Activated CD8-positive, alpha-beta T cell treated with anti-CD3 and anti-CD28 coated beads for 36 hours (primary cell): ENCODE measurements around the gene MYLK4. TPM values are rescaled to one million over a fixed set of nuclear protein-coding genes. Genes with fewer than 3 reads are reported as not detected.

Experiments
- ATAC-seq: fragments of 200-7000 bp; cut with Tn5 transposase; one replicate; pipeline ENCODE4 v1.10.0; 2021; ENCODE audit warnings: mild to moderate bottlenecking, moderate library complexity
- CTCF ChIA-PET: fragments of 350-600 bp; sonication (Branson Sonifier 250); formaldehyde crosslinking; loops from one replicate; lab custom pipeline; 2021; ENCODE audit warnings: antibody characterized with exemption; lab: Charles Lee
- POLR2A ChIA-PET: fragments of 350-600 bp; sonication (Branson Sonifier 250); formaldehyde crosslinking; loops from one replicate; lab custom pipeline; 2021; ENCODE audit warnings: antibody characterized with exemption; lab: Charles Lee
- DNase-seq: peaks from one replicate; pipeline ENCODE4 v3.0.0-alpha.2; 2020
- H3K27ac Mint-ChIP-seq: one replicate; pipeline ENCODE4 v1.8.0; 2021; ENCODE audit warnings: mild to moderate bottlenecking, mixed read lengths
- H3K27me3 Mint-ChIP-seq: one replicate; pipeline ENCODE4 v1.8.0; 2021; ENCODE audit warnings: mixed read lengths
- H3K36me3 Mint-ChIP-seq: one replicate; pipeline ENCODE4 v1.8.0; 2021; ENCODE audit warnings: low read depth, mixed read lengths
- H3K4me1 Mint-ChIP-seq: one replicate; pipeline ENCODE4 v1.8.0; 2021; ENCODE audit warnings: low read depth, mixed read lengths
- H3K4me3 Mint-ChIP-seq: one replicate; pipeline ENCODE4 v1.8.0; 2021; ENCODE audit warnings: mild to moderate bottlenecking, moderate library complexity, mixed read lengths
- H3K9me3 Mint-ChIP-seq: one replicate; pipeline ENCODE4 v1.8.0; 2021; ENCODE audit warnings: mixed read lengths
- CTCF ChIP-seq: fragments of 200-600 bp; IDR thresholded peaks from one replicate; pipeline ENCODE4 v1.8.0; 2022; ENCODE audit warnings: antibody characterized with exemption, mild to moderate bottlenecking
- intact Hi-C: fragments of 100-400 bp; cut with micrococcal nuclease; formaldehyde crosslinking; loops from one replicate; pipeline ENCODE4 v1.10.0; 2022
- total RNA-seq, 2 experiments: library from RNA; stranded (reverse); gene quantifications; one replicate each; pipeline ENCODE4 v1.2.3, GENCODE V29; 2021

Gene MYLK4
- total RNA-seq, 2 experiments from 2014 or later, result 0.09 to 0.11 TPM

- ATAC-seq (no peak), DNase-seq (no peak)
- Mint-ChIP-seq H3K4me3 (no peak overlapping the region), H3K27ac (no peak overlapping the region), H3K9me3 (peaks cover 7% of the 10 kb centered on the region), H3K27me3 (peaks cover 28% of the 10 kb centered on the region), H3K4me1 (no peaks in the 10 kb centered on the region), H3K36me3 (no peaks in the 10 kb centered on the region)
- ChIA-PET POLR2A (no interaction called here), CTCF (interaction anchor here (1.3 to 2.7 kb wide), 2 partner anchors 17 to 19 kb away, joined by 3 to 12 read pairs; no protein-coding TSS in a partner anchor)
- TF ChIP-seq CTCF, result no peak
- intact Hi-C loops, result no loop called here
These were observed 135.9 kb downstream of the MYLK4 start for GRCh38 chr6:2614846-2615245.

- ATAC-seq, result no peak
- intact Hi-C loops, result no loop called here
- peaks cover 26% of the 10 kb centered on the region for H3K27me3 Mint-ChIP-seq
- H3K4me3 Mint-ChIP-seq, result no peak overlapping the region
- H3K36me3 Mint-ChIP-seq, result no peaks in the 10 kb centered on the region
- no peak for TF ChIP-seq CTCF
- ChIA-PET CTCF (interaction anchor here (1.3 to 2.7 kb wide), 2 partner anchors 18 to 20 kb away, joined by 3 to 12 read pairs; no protein-coding TSS in a partner anchor), POLR2A (no interaction called here)
- H3K4me1 Mint-ChIP-seq, result no peaks in the 10 kb centered on the region
- no peak for DNase-seq
- H3K27ac Mint-ChIP-seq, result no peak overlapping the region
- H3K9me3 Mint-ChIP-seq, result peaks cover 7% of the 10 kb centered on the region
These were observed 136.6 kb downstream of the MYLK4 start for GRCh38 chr6:2614155-2614554.

Other genes with a start within 250 kb of the MYLK4 start
- gene WRNIP1, start 14.5 kb upstream of the MYLK4 start, total RNA-seq, result 10 to 100 TPM; 36.1 to 36.6 TPM
- gene SERPINB1, start 90.9 kb upstream of the MYLK4 start, total RNA-seq, result 10 to 100 TPM; 55.8 to 60.0 TPM
- gene SERPINB9, start 152.4 kb upstream of the MYLK4 start, total RNA-seq, result 10 to 100 TPM; 65.7 to 70.3 TPM
- gene SERPINB6, start 220.6 kb upstream of the MYLK4 start, total RNA-seq, result 10 to 100 TPM; 52.2 to 53.8 TPM
- gene NQO2, start 249.0 kb upstream of the MYLK4 start, total RNA-seq, result 10 to 100 TPM; 23.8 to 24.7 TPM